IMR-90 (cell line): ENCODE data around the gene HDHD3. TPM values are rescaled to one million over a fixed set of nuclear protein-coding genes. Genes with fewer than 3 reads are reported as not detected.

Source experiments
- ATAC-seq: fragments of 200-7000 bp; cut with Tn5 transposase; 2 replicates; pipeline ENCODE4 v1.9.1; 2020; ENCODE audit warnings: low read depth, mild to moderate bottlenecking, moderate library complexity
- BruUV-seq: library from RNA; stranded (reverse); fragments of 400-500 nt; replicated peaks from 2 replicates; lab custom pipeline; 2021; lab: Mats Ljungman, UMichigan
- CTCF ChIA-PET: fragments of 300-600 bp; formaldehyde crosslinking; extraction: SDS; loops from one replicate; lab custom pipeline; 2021; ENCODE audit warnings: antibody characterized with exemption; lab: Yijun Ruan, JAX
- POLR2A ChIA-PET: fragments of 300-600 bp; sonication (Branson Sonifier 250); formaldehyde crosslinking; loops from one replicate; lab custom pipeline; 2022; ENCODE audit warnings: antibody characterized with exemption; ENCODE audit not compliant: unreplicated experiment; lab: Charles Lee
- DNase-seq: peaks from one replicate; pipeline ENCODE4 v3.0.0; 2013
- H2AFZ ChIP-seq: replicated peaks from 2 replicates; pipeline ENCODE3; 2013; ENCODE audit warnings: low read length, mild to moderate bottlenecking; ENCODE audit not compliant: poor library complexity
- H2AK5ac ChIP-seq: 2 replicates; pipeline ENCODE4 v1.6.1; 2013; ENCODE audit warnings: low read depth, low read length, inconsistent platforms
- H2AK9ac ChIP-seq: replicated peaks from 2 replicates; pipeline ENCODE3; 2013; ENCODE audit warnings: mild to moderate bottlenecking, low read depth, low read length, moderate library complexity; ENCODE audit not compliant: poor library complexity
- H2BK120ac ChIP-seq: 2 replicates; pipeline ENCODE4 v1.6.1; 2013; ENCODE audit warnings: low read depth, low read length, inconsistent platforms
- H2BK15ac ChIP-seq: 3 replicates; pipeline ENCODE4 v1.6.1; 2013; ENCODE audit warnings: low read depth, low read length, inconsistent platforms
- H2BK20ac ChIP-seq: 2 replicates; pipeline ENCODE4 v1.6.1; 2013; ENCODE audit warnings: low read depth, mild to moderate bottlenecking, inconsistent platforms, low read length, moderate library complexity
- H2BK5ac ChIP-seq: 2 replicates; pipeline ENCODE4 v1.6.1; 2013; ENCODE audit warnings: mild to moderate bottlenecking, low read depth, low read length, inconsistent platforms; ENCODE audit not compliant: poor library complexity, severe bottlenecking
- H3K14ac ChIP-seq: replicated peaks from 2 replicates; pipeline ENCODE4 v1.6.1; 2013; ENCODE audit warnings: low read depth, low read length, inconsistent platforms
- H3K18ac ChIP-seq: 2 replicates; pipeline ENCODE4 v1.6.1; 2013; ENCODE audit warnings: low read depth, low read length, control low read depth
- H3K23ac ChIP-seq: 2 replicates; pipeline ENCODE4 v1.6.1; 2013; ENCODE audit warnings: low read depth, low read length, inconsistent platforms
- H3K27ac ChIP-seq: 2 replicates; pipeline ENCODE4 v1.5.1; 2013; ENCODE audit warnings: mild to moderate bottlenecking, control low read depth, low read length; ENCODE audit not compliant: insufficient read depth
- H3K27me3 ChIP-seq: 2 replicates; pipeline ENCODE4 v1.6.1; 2013; ENCODE audit warnings: low read length; ENCODE audit not compliant: control insufficient read depth, insufficient read depth
- H3K36me3 ChIP-seq: 2 replicates; pipeline ENCODE4 v1.6.1; 2013; ENCODE audit warnings: low read length, mixed read lengths; ENCODE audit not compliant: control insufficient read depth, insufficient read depth
- H3K4ac ChIP-seq: 2 replicates; pipeline ENCODE4 v1.6.1; 2013; ENCODE audit warnings: low read depth, low read length, inconsistent platforms
- H3K4me1 ChIP-seq: 2 replicates; pipeline ENCODE4 v1.6.1; 2013; ENCODE audit warnings: low read length, mixed read lengths; ENCODE audit not compliant: control insufficient read depth, insufficient read depth
- H3K4me2 ChIP-seq: 2 replicates; pipeline ENCODE4 v1.6.1; 2013; ENCODE audit warnings: low read depth, mild to moderate bottlenecking, control low read depth, low read length, moderate library complexity
- H3K4me3 ChIP-seq: 2 replicates; pipeline ENCODE4 v1.5.1; 2013; ENCODE audit warnings: low read depth, mild to moderate bottlenecking, control low read depth, low read length, moderate library complexity; ENCODE audit not compliant: insufficient read depth
- H3K56ac ChIP-seq: 2 replicates; pipeline ENCODE4 v1.6.1; 2013; ENCODE audit warnings: low read length, inconsistent platforms; ENCODE audit not compliant: insufficient read depth; ENCODE audit errors: extremely low read depth
- H3K79me1 ChIP-seq, 2 experiments: 2 replicates each; pipeline ENCODE4 v1.6.1; 2013; ENCODE audit warnings: low read length in 2 of 2, inconsistent platforms in 1 of 2, low read depth in 1 of 2
- H3K9ac ChIP-seq: 2 replicates; pipeline ENCODE4 v1.6.1; 2013; ENCODE audit warnings: low read depth, low read length, control low read depth
- H3K9me1 ChIP-seq: 2 replicates; pipeline ENCODE4 v1.6.1; 2013; ENCODE audit warnings: low read length, inconsistent platforms; ENCODE audit not compliant: insufficient read depth
- H3K9me3 ChIP-seq: 2 replicates; pipeline ENCODE4 v1.6.1; 2013; ENCODE audit warnings: low read length; ENCODE audit not compliant: control insufficient read depth, insufficient read depth
- H4K20me1 ChIP-seq: 2 replicates; pipeline ENCODE4 v1.6.1; 2013; ENCODE audit warnings: low read length, inconsistent platforms; ENCODE audit not compliant: insufficient read depth
- H4K5ac ChIP-seq: 2 replicates; pipeline ENCODE4 v1.6.1; 2013; ENCODE audit warnings: mild to moderate bottlenecking, low read depth, low read length, control low read depth
- H4K8ac ChIP-seq, 2 experiments: 2 replicates each; pipeline ENCODE4 v1.6.1; 2013; ENCODE audit warnings: low read depth in 2 of 2, low read length in 2 of 2, control low read depth in 1 of 2, inconsistent platforms in 1 of 2
- H4K91ac ChIP-seq: 2 replicates; pipeline ENCODE4 v1.6.1; 2013; ENCODE audit warnings: low read depth, low read length, inconsistent platforms; ENCODE audit not compliant: insufficient read depth
- CHD1 ChIP-seq: IDR thresholded peaks from 2 replicates; pipeline ENCODE4 v1.6.1; 2012; ENCODE audit warnings: low read depth, low read length, improper control_type of control experiment
- CTCF ChIP-seq: conservative IDR thresholded peaks from 2 replicates; pipeline ENCODE4 v1.5.1; 2012; ENCODE audit warnings: mild to moderate bottlenecking, low read depth, low read length, improper control_type of control experiment
- FOS ChIP-seq: fragments of 150-350 bp; IDR thresholded peaks from 2 replicates; pipeline ENCODE4 v1.6.1; 2016; ENCODE audit warnings: low read depth, low read length
- MAZ ChIP-seq: IDR thresholded peaks from 2 replicates; pipeline ENCODE4 v1.6.1; 2012; ENCODE audit warnings: low read depth, mild to moderate bottlenecking, low read length, improper control_type of control experiment, moderate library complexity, borderline replicate concordance
- POLR2A ChIP-seq: IDR thresholded peaks from 2 replicates; pipeline ENCODE4 v1.6.1; 2012; ENCODE audit warnings: mild to moderate bottlenecking, low read depth, low read length
- SMC3 ChIP-seq: fragments of 150-350 bp; IDR thresholded peaks from 2 replicates; pipeline ENCODE4 v1.6.1; 2016; ENCODE audit warnings: low read depth, mild to moderate bottlenecking, antibody characterized with exemption, low read length, moderate library complexity
- USF2 ChIP-seq: fragments of 150-350 bp; IDR thresholded peaks from 2 replicates; pipeline ENCODE4 v1.6.1; 2017; ENCODE audit warnings: mild to moderate bottlenecking, antibody characterized with exemption, low read length, low read depth
- WGBS, 2 experiments: methylation state at CpG; one replicate each; pipeline versions ENCODE4 v1.1.5 to v1.1.7; 2013; ENCODE audit warnings: missing lambda C conversion rate in 2 of 2; ENCODE audit not compliant: insufficient read length in 1 of 2; ENCODE audit errors: extremely low coverage in 2 of 2; 5-methylcytosine and 5-hydroxymethylcytosine counted together
- dilution Hi-C: fragments of 300-500 bp; cut with HindIII; formaldehyde crosslinking; loops from one replicate; pipeline ENCODE4 v1.14.3; 2018; ENCODE audit warnings: low sequenced_read_pairs; ENCODE audit not compliant: unreplicated experiment
- in situ Hi-C: fragments of 300-500 bp; cut with MboI; formaldehyde crosslinking; loops from 3 replicates; pipeline ENCODE4 v1.14.3; 2019; ENCODE audit warnings: low sequenced_read_pairs, inconsistent platforms, mixed read lengths
- intact Hi-C: fragments of 100-400 bp; cut with micrococcal nuclease; formaldehyde crosslinking; loops from 2 replicates; pipeline ENCODE4 v1.10.0; 2022
- polyA plus RNA-seq, 3 experiments: library from polyadenylated mRNA; depleted of rRNA; stranded (reverse); fragments of >200 nt; gene quantifications; 2 replicates each; pipeline ENCODE4 v1.2.3, GENCODE V29; 2012; ENCODE audit warnings: low replicate concordance in 1 of 3
- total RNA-seq: library from RNA; depleted of rRNA; stranded (reverse); fragments of >200 nt; gene quantifications from 2 replicates; pipeline ENCODE4 v1.2.3, GENCODE V29; 2012

HDHD3 gene
- total and polyA plus RNA-seq, 2 of the 4 experiments (the other 2 are of a cell fraction), result 7.0 to 8.6 TPM

GRCh38 chr9:113363336-113363735 is 13.4 kb downstream of the HDHD3 start:
- no peak overlapping the region for H4K5ac ChIP-seq

More at GRCh38 chr9:113363336-113363735, 13.4 kb downstream of the HDHD3 start:
- H3K27ac ChIP-seq, result no peak overlapping the region
- H2AFZ ChIP-seq, result no peak overlapping the region
- H3K9me3 ChIP-seq, result no peaks in the 10 kb centered on the region
- no peak overlapping the region for H2BK5ac ChIP-seq
- no peak overlapping the region for H4K91ac ChIP-seq
- ATAC-seq (no peak), DNase-seq (no peak)
- BruUV-seq, result no TSS peak
- H3K56ac ChIP-seq, result no peak overlapping the region
- no peak overlapping the region for H2AK5ac ChIP-seq
- ChIA-PET CTCF (interaction anchor here (0.6 kb wide), 1 partner anchor 38 kb away, joined by 3 read pairs; the partner anchor contains the start of gene ALAD), POLR2A (no interaction called here)
- no peak overlapping the region for H3K23ac ChIP-seq
- no peak overlapping the region for H2BK120ac ChIP-seq
- no peak overlapping the region for H2AK9ac ChIP-seq
- WGBS, 2 experiments, result no CpG with 5 or more reads among the region's 3 CpGs
- H3K4me3 ChIP-seq, result no peak overlapping the region
- no peaks in the 10 kb centered on the region for H3K79me1 ChIP-seq
- no peaks in the 10 kb centered on the region for H3K4me1 ChIP-seq
- no peaks in the 10 kb centered on the region for H4K20me1 ChIP-seq
- H3K14ac ChIP-seq, result no peak overlapping the region
- dilution Hi-C loops, result no loop called here
- H3K4me2 ChIP-seq, result no peak overlapping the region
- peaks cover 31% of the 10 kb centered on the region for H3K27me3 ChIP-seq
- H3K18ac ChIP-seq, result no peak overlapping the region
- intact Hi-C loops, result no loop called here
- in situ Hi-C loops, result no loop called here
- no peak overlapping the region for H4K8ac ChIP-seq
- no peak overlapping the region for H2BK20ac ChIP-seq
- no peak overlapping the region for H3K9ac ChIP-seq
- no peak overlapping the region for H3K4ac ChIP-seq
- peaks cover 3% of the 10 kb centered on the region; the same call in 1 of the 2 replicates for H3K9me1 ChIP-seq
- H3K36me3 ChIP-seq, result no peaks in the 10 kb centered on the region
- H2BK15ac ChIP-seq, result no peak overlapping the region
- TF ChIP-seq USF2 (no peak), CTCF (no peak), POLR2A (no peak), SMC3 (no peak), MAZ (no peak), FOS (no peak), CHD1 (no peak)
